GM12878 (cell line): ENCODE results near the gene SIGLECL1. TPM values are rescaled to one million over a fixed set of nuclear protein-coding genes. Genes with fewer than 3 reads are reported as not detected.
A peak's percentile ranks its signal among the peaks of the same experiment; 100 is the strongest.

Experiments
- ATAC-seq: fragments of 200-7000 bp; cut with Tn5 transposase; 3 replicates; pipeline ENCODE4 v1.9.1; 2020; ENCODE audit warnings: mild to moderate bottlenecking, moderate library complexity
- BruUV-seq: library from RNA; stranded (reverse); fragments of 400-500 nt; replicated peaks from 2 replicates; lab custom pipeline; 2021; lab: Mats Ljungman, UMichigan
- CTCF ChIA-PET: fragments of 300-600 bp; sonication (Branson Sonifier 250); formaldehyde crosslinking; extraction: SDS; loops from one replicate; lab custom pipeline; 2021; ENCODE audit warnings: inconsistent platforms; lab: Yijun Ruan, JAX
- POLR2A ChIA-PET: fragments of 350-600 bp; formaldehyde crosslinking; extraction: SDS; loops from one replicate; lab custom pipeline; 2021; ENCODE audit warnings: inconsistent platforms; lab: Charles Lee
- RAD21 ChIA-PET: fragments of 300-600 bp; sonication (Branson Sonifier 250); formaldehyde crosslinking; loops from one replicate; lab custom pipeline; 2023; ENCODE audit warnings: antibody characterized with exemption; ENCODE audit not compliant: unreplicated experiment; lab: Charles Lee
- SMC1A ChIA-PET: fragments of 300-600 bp; sonication (Branson Sonifier 250); formaldehyde crosslinking; loops from one replicate; lab custom pipeline; 2023; ENCODE audit not compliant: unreplicated experiment, uncharacterized antibody; lab: Charles Lee
- DNase-seq: peaks from one replicate; pipeline ENCODE4 v3.0.0-alpha.2; 2011; ENCODE audit warnings: low read depth, low spot score
- FAIRE-seq: peaks from 3 replicates; lab custom pipeline; 2011; peaks lifted over from hg19 to GRCh38; lab: Jason Lieb, UNC
- H2AFZ ChIP-seq: 2 replicates; pipeline ENCODE4 v1.6.0; 2011; ENCODE audit warnings: low read depth, low read length, control low read depth; ENCODE audit not compliant: control insufficient read depth
- H3K27ac ChIP-seq: 2 replicates; pipeline ENCODE4 v1.5.1; 2011; ENCODE audit warnings: control low read depth; ENCODE audit not compliant: control insufficient read depth, insufficient read depth
- H3K27me3 ChIP-seq, 2 experiments: replicated peaks in 1 of 2; 2 replicates each; pipeline versions ENCODE4 v1.6.0 to v1.6.1; 2011; ENCODE audit warnings: low read length in 1 of 2; ENCODE audit not compliant: control insufficient read depth in 2 of 2, insufficient read depth in 2 of 2
- H3K36me3 ChIP-seq, 2 experiments: 2 replicates each; pipeline ENCODE4 v1.5.1; 2011; ENCODE audit warnings: low read length in 1 of 2; ENCODE audit not compliant: control insufficient read depth in 2 of 2, insufficient read depth in 2 of 2
- H3K4me1 ChIP-seq: 2 replicates; pipeline ENCODE4 v1.6.1; 2011; ENCODE audit warnings: mild to moderate bottlenecking, low read length, moderate library complexity, mixed read lengths; ENCODE audit not compliant: control insufficient read depth, insufficient read depth
- H3K4me2 ChIP-seq: 2 replicates; pipeline ENCODE4 v1.6.0; 2011; ENCODE audit warnings: control low read depth; ENCODE audit not compliant: control insufficient read depth, insufficient read depth
- H3K4me3 ChIP-seq: fragments of 200-600 bp; sonication (generic); 2 replicates; pipeline ENCODE4 v1.5.1; 2016
- H3K79me2 ChIP-seq: 2 replicates; pipeline ENCODE4 v1.6.0; 2011; ENCODE audit warnings: low read length; ENCODE audit not compliant: control insufficient read depth, insufficient read depth
- H3K9ac ChIP-seq: 2 replicates; pipeline ENCODE4 v1.8.0; 2011; ENCODE audit warnings: low read length, control low read depth, mixed read lengths; ENCODE audit not compliant: control insufficient read depth, insufficient read depth
- H3K9me3 ChIP-seq: replicated peaks from 3 replicates; pipeline ENCODE4 v1.5.1; 2011; ENCODE audit warnings: mild to moderate bottlenecking, low read length; ENCODE audit not compliant: control insufficient read depth, insufficient read depth
- H4K20me1 ChIP-seq: 2 replicates; pipeline ENCODE4 v1.6.0; 2011; ENCODE audit not compliant: control insufficient read depth, insufficient read depth
- BHLHE40 ChIP-seq, 2 experiments: fragments of 450-650 bp in 1 of 2; IDR thresholded peaks; 2 replicates each; pipeline ENCODE4 v1.6.1; 2011 to 2017; ENCODE audit warnings: low read depth in 2 of 2, borderline replicate concordance in 1 of 2, improper control_type of control experiment in 1 of 2, low read length in 1 of 2, mild to moderate bottlenecking in 1 of 2
- CHD2 ChIP-seq: IDR thresholded peaks from 2 replicates; pipeline ENCODE4 v1.6.1; 2011; ENCODE audit warnings: low read depth, low read length, improper control_type of control experiment, borderline replicate concordance
- CHD4 ChIP-seq: fragments of 200-600 bp; sonication (generic); IDR thresholded peaks from 2 replicates; pipeline ENCODE4 v1.6.1; 2016; ENCODE audit warnings: mild to moderate bottlenecking
- E2F4 ChIP-seq: IDR thresholded peaks from 2 replicates; pipeline ENCODE4 v1.6.1; 2012; ENCODE audit warnings: low read depth, low read length, improper control_type of control experiment
- KAT2A ChIP-seq: conservative IDR thresholded peaks from 2 replicates; pipeline ENCODE4 v1.6.1; 2011; ENCODE audit warnings: low read depth, low read length; ENCODE audit not compliant: control insufficient read depth
- LARP7 ChIP-seq: fragments of 450-650 bp; IDR thresholded peaks from 2 replicates; pipeline ENCODE4 v1.6.1; 2017; ENCODE audit warnings: mild to moderate bottlenecking
- MYB ChIP-seq: fragments of 150-350 bp; IDR thresholded peaks from 2 replicates; pipeline ENCODE4 v1.6.1; 2014; ENCODE audit warnings: mild to moderate bottlenecking, low read depth, low read length, borderline replicate concordance
- NR2F1 ChIP-seq: fragments of 450-650 bp; conservative IDR thresholded peaks from 2 replicates; pipeline ENCODE4 v1.6.1; 2017; ENCODE audit warnings: mild to moderate bottlenecking
- NRF1 ChIP-seq: conservative IDR thresholded peaks from 2 replicates; pipeline ENCODE4 v1.6.1; 2011; ENCODE audit warnings: mild to moderate bottlenecking, low read depth, low read length, improper control_type of control experiment
- POLR2AphosphoS5 ChIP-seq: IDR thresholded peaks from 2 replicates; pipeline ENCODE4 v1.6.1; 2011; ENCODE audit warnings: mild to moderate bottlenecking, low read length, inconsistent platforms
- SMARCA5 ChIP-seq: fragments of 450-650 bp; IDR thresholded peaks from 2 replicates; pipeline ENCODE4 v1.6.1; 2017; ENCODE audit warnings: mild to moderate bottlenecking
- TAF1 ChIP-seq: IDR thresholded peaks from 2 replicates; pipeline ENCODE4 v1.6.1; 2011; ENCODE audit warnings: mild to moderate bottlenecking, low read depth, low read length, borderline replicate concordance
- TCF7 ChIP-seq: IDR thresholded peaks from 2 replicates; pipeline ENCODE4 v1.6.1; 2014; ENCODE audit warnings: antibody characterized with exemption, borderline replicate concordance
- ZBTB40 ChIP-seq: fragments of 450-650 bp; IDR thresholded peaks from 2 replicates; pipeline ENCODE4 v1.6.1; 2016; ENCODE audit warnings: mild to moderate bottlenecking, moderate library complexity, borderline replicate concordance
- WGBS: methylation state at CpG from one replicate; pipeline ENCODE4 v1.1.6; 2016; ENCODE audit warnings: low lambda C conversion rate; ENCODE audit not compliant: insufficient replicate concordance, insufficient coverage; ENCODE audit errors: missing lambda C conversion rate; 5-methylcytosine and 5-hydroxymethylcytosine counted together
- in situ Hi-C: fragments of 300-500 bp; cut with MboI; formaldehyde crosslinking; loops from 9 replicates; pipeline ENCODE4 v1.14.3; 2018; ENCODE audit warnings: mixed read lengths
- intact Hi-C: fragments of 100-400 bp; cut with micrococcal nuclease; formaldehyde crosslinking; loops from one replicate; pipeline ENCODE4 v1.14.2; 2022; ENCODE audit not compliant: unreplicated experiment
- polyA plus RNA-seq, 11 experiments: library from polyadenylated mRNA; depleted of rRNA in 4 of 11; unstranded in 6 of 11; stranded (reverse) in 5 of 11; fragments of >200 nt; fragmentation: Nextera tagmentation in 4 of 11; fragmentation: Illumina TruSeq in 1 of 11; extraction: Ambion mirVana in 4 of 11; extraction: Trizol in 1 of 11; gene quantifications; 1 replicate in 1 of 11; 2 replicates in 10 of 11; pipeline versions ENCODE4 v1.2.1 to v1.2.3, GENCODE V29; 2011 to 2016; ENCODE audit warnings: inconsistent platforms in 2 of 11, missing spikeins in 2 of 11, low read depth in 1 of 11
- total RNA-seq, 4 experiments: library from RNA; depleted of rRNA in 3 of 4; stranded (reverse); fragments of >200 nt in 3 of 4; fragmentation: Illumina TruSeq in 1 of 4; extraction: Trizol in 1 of 4; gene quantifications; 2 replicates each; pipeline versions ENCODE4 v1.2.1 to v1.2.3, GENCODE V29; 2013 to 2021

Gene SIGLECL1
- total and polyA plus RNA-seq, 10 of the 15 experiments (the other 5 are each of a cell fraction or from before 2014, with no cell fraction given): not detected

- no peak for TF ChIP-seq ZBTB40
- no peak for TF ChIP-seq TCF7
- no peak for TF ChIP-seq TAF1
- no peak for TF ChIP-seq E2F4
- no peak for TF ChIP-seq SMARCA5
- peak; percentile 71; the same call in 1 of the 2 replicates for TF ChIP-seq NR2F1
Measured at GRCh38 chr19:51251468-51251820, 564 bp downstream of the SIGLECL1 start (continued).

GRCh38 chr19:51252306-51253079 lies 1.6 kb downstream of the SIGLECL1 start:
- Histone ChIP-seq H3K79me2 (no peaks in the 10 kb centered on the region), H2AFZ (no peak overlapping the region), H3K36me3 (no peaks in the 10 kb centered on the region), H3K27me3 (no peaks in the 10 kb centered on the region; a peak in 1 of 4 replicates), H3K9me3 (no peaks in the 10 kb centered on the region; the same call in 2 of the 3 replicates), H3K4me1 (no peaks in the 10 kb centered on the region), H3K4me2 (no peak overlapping the region), H4K20me1 (no peaks in the 10 kb centered on the region), H3K27ac (no peak overlapping the region), H3K4me3 (no peak overlapping the region), H3K9ac (no peak overlapping the region)
- WGBS: 35% methylated on average over 9 of the region's 9 CpGs
- no TSS peak for BruUV-seq
- ChIA-PET RAD21 (no interaction called here), SMC1A (interaction anchor here (0.8 kb wide), 1 partner anchor 87 kb away, joined by 3 read pairs; no protein-coding TSS in a partner anchor), CTCF (no interaction called here), POLR2A (no interaction called here)
- DNase-seq (no peak), FAIRE-seq (no peak), ATAC-seq (no peak)
- intact Hi-C loops (no loop called here), in situ Hi-C loops (no loop called here)
- TF ChIP-seq CHD2 (no peak), BHLHE40 (IDR thresholded peaks at IDR 0.05; ENCODE audit: borderline replicate concordance in 1 of 2, low read depth in 2 of 2, low read length in 1 of 2) (no peak), MYB (no peak), POLR2AphosphoS5 (no peak), LARP7 (no peak), CHD4 (no peak), KAT2A (no peak), NRF1 (no peak)
